PFSK-1 (cell line): Measurements from ENCODE around the gene MYOM3. TPM values are rescaled to one million over a fixed set of nuclear protein-coding genes. Genes with fewer than 3 reads are reported as not detected.

Experiments
- FOXP2 ChIP-seq: optimal IDR thresholded peaks from 2 replicates; pipeline ENCODE3; 2011; ENCODE audit warnings: borderline replicate concordance, control low read depth, inconsistent platforms; ENCODE audit not compliant: insufficient read depth; ENCODE audit errors: extremely low read length, extremely low read depth
- POLR2AphosphoS5 ChIP-seq: IDR thresholded peaks from 2 replicates; pipeline ENCODE4 v1.6.1; 2012; ENCODE audit warnings: low read depth, mild to moderate bottlenecking, control low read depth, low read length, moderate library complexity
- REST ChIP-seq, 2 experiments: IDR thresholded peaks; 2 replicates each; pipeline versions ENCODE4 v1.6.1 to v1.8.0; 2011 to 2012; ENCODE audit warnings: low read depth in 2 of 2, low read length in 2 of 2, control low read depth in 1 of 2, inconsistent platforms in 1 of 2, mild to moderate bottlenecking in 1 of 2, moderate library complexity in 1 of 2; ENCODE audit not compliant: insufficient read depth in 1 of 2
- SIN3A ChIP-seq: IDR thresholded peaks from 2 replicates; pipeline ENCODE4 v1.6.1; 2012; ENCODE audit warnings: mild to moderate bottlenecking, low read length, moderate library complexity, borderline replicate concordance; ENCODE audit not compliant: insufficient read depth
- TAF1 ChIP-seq: IDR thresholded peaks from 2 replicates; pipeline ENCODE4 v1.6.1; 2012; ENCODE audit warnings: low read length, control low read depth, borderline replicate concordance; ENCODE audit not compliant: insufficient read depth
- polyA plus RNA-seq: library from polyadenylated mRNA; unstranded; fragments of >200 nt; gene quantifications from one replicate; pipeline ENCODE4 v1.2.1, GENCODE V29; 2012; ENCODE audit warnings: low read depth, missing spikeins; ENCODE audit not compliant: insufficient read length

The MYOM3 gene
- not detected for polyA plus RNA-seq

- TF ChIP-seq SIN3A = no peak
- TF ChIP-seq FOXP2 = peak; percentile 63
- TF ChIP-seq TAF1 = no peak
- TF ChIP-seq POLR2AphosphoS5 = no peak
- TF ChIP-seq REST (IDR thresholded peaks at IDR 0.05; ENCODE audit: insufficient read depth in 1 of 2, low read depth in 2 of 2, low read length in 2 of 2) = no peak
Measured at GRCh38 chr1:24111996-24112779, at the start of gene MYOM3. Gene MYOM3 (minus strand): TSS chr1:24112135. CDS start chr1:24108636, 3,499 bp downstream.

GRCh38 chr1:24161270-24161669 is 49.3 kb upstream of the MYOM3 start:
- no peak for TF ChIP-seq FOXP2
- no peak for TF ChIP-seq SIN3A
- TF ChIP-seq POLR2AphosphoS5 = no peak
- TF ChIP-seq REST (IDR thresholded peaks at IDR 0.05; ENCODE audit: insufficient read depth in 1 of 2, low read depth in 2 of 2, low read length in 2 of 2) = no peak
- no peak for TF ChIP-seq TAF1

- TF ChIP-seq POLR2AphosphoS5 = no peak
- no peak for TF ChIP-seq TAF1
- no peak for TF ChIP-seq SIN3A
- TF ChIP-seq REST (IDR thresholded peaks at IDR 0.05; ENCODE audit: insufficient read depth in 1 of 2, low read depth in 2 of 2, low read length in 2 of 2) = no peak
- no peak for TF ChIP-seq FOXP2
Measured at GRCh38 chr1:24159366-24159765, 47.4 kb upstream of the MYOM3 start.

- TF ChIP-seq REST (IDR thresholded peaks at IDR 0.05; ENCODE audit: insufficient read depth in 1 of 2, low read depth in 2 of 2, low read length in 2 of 2) = no peak
- TF ChIP-seq FOXP2 = no peak
- TF ChIP-seq POLR2AphosphoS5 = no peak
- no peak for TF ChIP-seq TAF1
- no peak for TF ChIP-seq SIN3A
Measured at GRCh38 chr1:24157918-24158481, 46.1 kb upstream of the MYOM3 start.
